MCF 10A (cell line): ENCODE data around the gene TUBB6. TPM values are rescaled to one million over a fixed set of nuclear protein-coding genes. Genes with fewer than 3 reads are reported as not detected.

ENCODE experiments used
- BruUV-seq: library from RNA; stranded (reverse); fragments of 400-500 nt; replicated peaks from 2 replicates; lab custom pipeline; 2021; lab: Mats Ljungman, UMichigan
- CTCF ChIA-PET: fragments of 300-600 bp; sonication (Branson Sonifier 250); formaldehyde crosslinking; extraction: SDS; loops from one replicate; lab custom pipeline; 2021; ENCODE audit warnings: antibody characterized with exemption, inconsistent platforms; lab: Yijun Ruan, JAX
- POLR2A ChIA-PET: fragments of 300-600, 350-650 bp; sonication (Branson Sonifier 250); formaldehyde crosslinking; extraction: SDS; loops from one replicate; lab custom pipeline; 2020; ENCODE audit warnings: antibody characterized with exemption, inconsistent platforms; lab: Yijun Ruan, JAX
- DNase-seq: peaks from one replicate; pipeline ENCODE4 v3.0.0-alpha.2; 2018; ENCODE audit not compliant: unreplicated experiment
- H3K27ac Mint-ChIP-seq: one replicate; pipeline ENCODE4 v1.8.0; 2022; ENCODE audit warnings: mild to moderate bottlenecking, low read depth, mixed read lengths; ENCODE audit not compliant: unreplicated experiment
- H3K27me3 Mint-ChIP-seq: one replicate; pipeline ENCODE4 v1.8.0; 2022; ENCODE audit warnings: mixed read lengths; ENCODE audit not compliant: insufficient read depth, unreplicated experiment
- H3K36me3 Mint-ChIP-seq: one replicate; pipeline ENCODE4 v1.8.0; 2022; ENCODE audit warnings: mild to moderate bottlenecking, moderate library complexity, mixed read lengths; ENCODE audit not compliant: insufficient read depth, unreplicated experiment
- H3K4me1 Mint-ChIP-seq: one replicate; pipeline ENCODE4 v1.8.0; 2022; ENCODE audit warnings: mixed read lengths; ENCODE audit not compliant: insufficient read depth, unreplicated experiment
- H3K4me3 Mint-ChIP-seq: one replicate; pipeline ENCODE4 v1.8.0; 2022; ENCODE audit warnings: mild to moderate bottlenecking, moderate library complexity, mixed read lengths; ENCODE audit not compliant: unreplicated experiment
- H3K9me3 Mint-ChIP-seq: one replicate; pipeline ENCODE4 v1.8.0; 2022; ENCODE audit warnings: mixed read lengths; ENCODE audit not compliant: unreplicated experiment
- intact Hi-C: fragments of 100-400 bp; cut with micrococcal nuclease; formaldehyde crosslinking; loops from 2 replicates; pipeline ENCODE4 v1.14.1; 2022
- total RNA-seq: library from RNA; stranded (reverse); gene quantifications from 2 replicates; pipeline ENCODE4 v1.2.3, GENCODE V29; 2022
- TF ChIP-seq, protein P1 (sequence below): fragments of 200-600 bp; IDR thresholded peaks from one replicate; pipeline ENCODE4 v1.8.0; 2022; ENCODE audit warnings: antibody characterized with exemption, mild to moderate bottlenecking; ENCODE audit not compliant: unreplicated experiment

TUBB6 gene
- total RNA-seq, 1 experiment from 2014 or later, result 167 TPM

DNA sequence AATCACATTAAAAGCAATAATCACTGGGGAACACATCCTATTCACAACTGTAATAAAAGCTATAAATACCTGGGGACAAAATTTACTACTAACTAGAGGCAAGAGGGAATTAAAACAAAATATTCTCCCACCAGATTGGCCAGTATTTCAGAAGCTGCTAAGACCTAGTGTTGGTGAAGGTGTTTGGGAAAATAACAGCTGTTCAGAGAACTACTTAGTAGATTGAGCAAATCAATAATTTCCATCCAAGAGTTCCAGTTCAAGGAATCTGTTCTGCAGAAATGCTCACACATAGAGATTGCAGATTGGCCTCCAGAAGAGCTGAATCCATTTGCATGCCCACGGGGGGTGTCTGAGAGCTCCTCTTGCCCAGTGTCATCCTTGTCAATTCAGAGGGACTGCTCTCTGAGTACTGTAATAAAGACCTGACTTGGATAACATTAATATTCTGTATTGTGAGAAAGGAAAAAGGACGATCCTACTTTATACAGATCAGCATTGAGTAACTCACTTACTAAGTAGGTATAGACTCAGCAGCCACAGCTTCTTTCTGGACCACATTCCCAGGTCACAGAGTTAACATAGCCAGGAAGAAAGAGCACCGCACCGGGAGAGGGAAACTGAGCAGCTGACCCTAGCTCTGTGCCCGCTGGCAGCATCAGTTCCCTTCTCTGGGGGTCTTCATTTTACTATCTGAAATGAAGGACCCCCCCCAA lies 5.6 kb downstream of the TUBB6 start:
- no peak overlapping the region for H3K4me3 Mint-ChIP-seq
- peaks cover 22% of the 10 kb centered on the region for H3K4me1 Mint-ChIP-seq
- no peak overlapping the region for H3K27ac Mint-ChIP-seq
- no peaks in the 10 kb centered on the region for H3K9me3 Mint-ChIP-seq
- intact Hi-C loops, result no loop called here
- ChIA-PET POLR2A (interaction anchor here (0.8 to 2.9 kb wide), 3 partner anchors 25 to 258 kb away, joined by 3 to 15 read pairs (median 3); no protein-coding TSS in a partner anchor), CTCF (interaction anchor here (1.0 to 1.5 kb wide), 6 partner anchors 8 to 239 kb away, joined by 3 to 12 read pairs (median 5); no protein-coding TSS in a partner anchor)
- H3K27me3 Mint-ChIP-seq, result no peaks in the 10 kb centered on the region
- TF ChIP-seq, protein P1, sequence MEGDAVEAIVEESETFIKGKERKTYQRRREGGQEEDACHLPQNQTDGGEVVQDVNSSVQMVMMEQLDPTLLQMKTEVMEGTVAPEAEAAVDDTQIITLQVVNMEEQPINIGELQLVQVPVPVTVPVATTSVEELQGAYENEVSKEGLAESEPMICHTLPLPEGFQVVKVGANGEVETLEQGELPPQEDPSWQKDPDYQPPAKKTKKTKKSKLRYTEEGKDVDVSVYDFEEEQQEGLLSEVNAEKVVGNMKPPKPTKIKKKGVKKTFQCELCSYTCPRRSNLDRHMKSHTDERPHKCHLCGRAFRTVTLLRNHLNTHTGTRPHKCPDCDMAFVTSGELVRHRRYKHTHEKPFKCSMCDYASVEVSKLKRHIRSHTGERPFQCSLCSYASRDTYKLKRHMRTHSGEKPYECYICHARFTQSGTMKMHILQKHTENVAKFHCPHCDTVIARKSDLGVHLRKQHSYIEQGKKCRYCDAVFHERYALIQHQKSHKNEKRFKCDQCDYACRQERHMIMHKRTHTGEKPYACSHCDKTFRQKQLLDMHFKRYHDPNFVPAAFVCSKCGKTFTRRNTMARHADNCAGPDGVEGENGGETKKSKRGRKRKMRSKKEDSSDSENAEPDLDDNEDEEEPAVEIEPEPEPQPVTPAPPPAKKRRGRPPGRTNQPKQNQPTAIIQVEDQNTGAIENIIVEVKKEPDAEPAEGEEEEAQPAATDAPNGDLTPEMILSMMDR, result no peak
- DNase-seq, result no peak
- no TSS peak for BruUV-seq
- peaks cover 92% of the 10 kb centered on the region for H3K36me3 Mint-ChIP-seq

GRCh38 chr18:12314591-12315305 lies 6.7 kb downstream of the TUBB6 start:
- no peak overlapping the region for H3K27ac Mint-ChIP-seq
- no peak for DNase-seq
- no peaks in the 10 kb centered on the region for H3K9me3 Mint-ChIP-seq
- H3K27me3 Mint-ChIP-seq, result no peaks in the 10 kb centered on the region
- peaks cover 94% of the 10 kb centered on the region for H3K36me3 Mint-ChIP-seq
- TF ChIP-seq, protein P1, result no peak
- CTCF ChIA-PET, result interaction anchor here (0.5 to 1.6 kb wide), 10 partner anchors 12 to 636 kb away, joined by 3 to 12 read pairs (median 4); no protein-coding TSS in a partner anchor
- intact Hi-C loops, result no loop called here
- peaks cover 19% of the 10 kb centered on the region for H3K4me1 Mint-ChIP-seq
- no peak overlapping the region for H3K4me3 Mint-ChIP-seq
- POLR2A ChIA-PET, result interaction anchor here (0.6 to 2.9 kb wide), 5 partner anchors 11 to 257 kb away, joined by 3 to 15 read pairs (median 5); no protein-coding TSS in a partner anchor
- BruUV-seq, result no TSS peak

DNA sequence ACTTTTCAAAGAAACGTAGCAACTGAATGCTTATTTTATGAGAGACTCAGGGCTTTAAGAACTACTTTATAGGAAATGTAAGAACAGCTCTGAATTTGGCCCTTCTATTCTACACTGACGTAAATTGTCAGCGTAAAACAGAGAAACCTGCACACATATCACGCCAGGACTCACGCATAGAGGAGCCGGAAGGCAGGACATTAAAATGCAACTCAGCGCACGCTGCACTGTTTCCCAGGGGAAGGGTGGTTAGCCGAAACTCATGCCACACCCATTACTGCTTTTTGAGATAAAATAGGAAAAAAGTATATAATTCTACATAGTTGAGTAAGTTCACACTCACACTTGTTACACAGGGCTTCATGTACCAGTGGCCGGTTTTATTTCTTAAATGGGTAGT lies 7.4 kb downstream of the TUBB6 start:
- H3K27ac Mint-ChIP-seq, result no peak overlapping the region
- no peaks in the 10 kb centered on the region for H3K9me3 Mint-ChIP-seq
- H3K27me3 Mint-ChIP-seq, result no peaks in the 10 kb centered on the region
- TF ChIP-seq, protein P1, result no peak
- peaks cover 87% of the 10 kb centered on the region for H3K36me3 Mint-ChIP-seq
- intact Hi-C loops, result no loop called here
- DNase-seq, result no peak
- no TSS peak for BruUV-seq
- no peak overlapping the region for H3K4me3 Mint-ChIP-seq
- ChIA-PET CTCF (interaction anchor here (0.6 to 1.6 kb wide), 2 partner anchors 43 to 277 kb away, joined by 3 to 7 read pairs; no protein-coding TSS in a partner anchor), POLR2A (interaction anchor here (0.6 to 1.3 kb wide), 6 partner anchors 12 to 60 kb away, joined by 3 to 7 read pairs (median 5); no protein-coding TSS in a partner anchor)
- peaks cover 17% of the 10 kb centered on the region for H3K4me1 Mint-ChIP-seq

GRCh38 chr18:12315911-12316310 lies 7.9 kb downstream of the TUBB6 start:
- TF ChIP-seq, protein P1, result no peak
- Mint-ChIP-seq H3K36me3 (peaks cover 82% of the 10 kb centered on the region), H3K27ac (no peak overlapping the region), H3K4me3 (no peak overlapping the region), H3K27me3 (no peaks in the 10 kb centered on the region), H3K9me3 (no peaks in the 10 kb centered on the region), H3K4me1 (peaks cover 17% of the 10 kb centered on the region)
- no TSS peak for BruUV-seq
- POLR2A ChIA-PET, result interaction anchor here (0.7 to 1.3 kb wide), 6 partner anchors 12 to 59 kb away, joined by 3 to 5 read pairs (median 4); no protein-coding TSS in a partner anchor
- intact Hi-C loops, result no loop called here
- CTCF ChIA-PET, result interaction anchor here (1.6 kb wide), 1 partner anchor 44 kb away, joined by 7 read pairs; no protein-coding TSS in a partner anchor
- no peak for DNase-seq
